Stomach (tissue), 9 donors: ENCODE results near the gene MTCL1. TPM values are rescaled to one million over a fixed set of nuclear protein-coding genes. Genes with fewer than 3 reads are reported as not detected.

Source experiments
- DNase-seq, 2 donors: peaks; one replicate each; pipeline versions ENCODE4 v3.0.0 to v3.0.0-alpha.2; 2013 to 2019
- H3K27ac ChIP-seq, 5 donors: fragments of 200-600 bp in 4 of 5; sonication (generic) in 4 of 5; one replicate each; pipeline ENCODE4 v1.5.1; 2013 to 2019; ENCODE audit warnings: mild to moderate bottlenecking in 1 of 5, moderate library complexity in 1 of 5
- H3K27me3 ChIP-seq, 3 donors: fragments of 200-600 bp; sonication (generic); one replicate each; pipeline ENCODE4 v1.5.1; 2017 to 2019; ENCODE audit warnings: mixed run types in 1 of 3
- H3K36me3 ChIP-seq, 4 donors: fragments of 200-600 bp; sonication (generic); 1 replicate in 3 of 4; 2 replicates in 1 of 4; pipeline ENCODE4 v1.5.1; 2016 to 2019
- H3K4me1 ChIP-seq, 4 donors: fragments of 200-600 bp; sonication (generic); one replicate each; pipeline ENCODE4 v1.5.1; 2016 to 2019
- H3K4me3 ChIP-seq, 4 donors: fragments of 200-600 bp; sonication (generic) in 3 of 4; one replicate each; pipeline ENCODE4 v1.5.1; 2016 to 2019; ENCODE audit warnings: mild to moderate bottlenecking in 1 of 4
- H3K9me3 ChIP-seq, 4 donors: fragments of 200-600 bp; sonication (generic); one replicate each; pipeline ENCODE4 v1.5.1; 2016 to 2019
- CTCF ChIP-seq, 7 experiments: fragments of 450-650 bp in 4 of 7; fragments of 200-600 bp in 3 of 7; sonication (generic) in 3 of 7; IDR thresholded peaks; one replicate each; pipeline ENCODE4 v1.5.1; 2016 to 2019; ENCODE audit warnings: antibody characterized with exemption in 7 of 7, control low read depth in 2 of 7, mild to moderate bottlenecking in 1 of 7
- EP300 ChIP-seq: sonication (generic); formaldehyde crosslinking; IDR thresholded peaks from one replicate; pipeline ENCODE4 v1.6.1; 2017; ENCODE audit warnings: antibody characterized with exemption
- POLR2A ChIP-seq, 4 donors: fragments of 450-650 bp; IDR thresholded peaks; one replicate each; pipeline ENCODE4 v1.6.1; 2016; ENCODE audit warnings: antibody characterized with exemption in 4 of 4, control low read depth in 2 of 4, mild to moderate bottlenecking in 1 of 4, moderate library complexity in 1 of 4
- POLR2AphosphoS5 ChIP-seq, 3 donors: sonication (generic); formaldehyde crosslinking; IDR thresholded peaks; one replicate each; pipeline ENCODE4 v1.6.1; 2016; ENCODE audit warnings: antibody characterized with exemption in 3 of 3
- WGBS, 5 donors: extraction: QIAGEN DNeasy Blood & Tissue Kit in 3 of 5; methylation state at CpG; one replicate each; pipeline versions ENCODE4 v1.1.5 to v1.1.7; 2013 to 2018; 5-methylcytosine and 5-hydroxymethylcytosine counted together
- intact Hi-C: fragments of 100-400 bp; cut with DNase I; formaldehyde crosslinking; loops from one replicate; pipeline ENCODE4 v1.15.1; 2023; ENCODE audit warnings: low total_unique reads
- polyA plus RNA-seq, 3 donors: library from polyadenylated mRNA; stranded (reverse); fragments of 200-250 nt; gene quantifications; one replicate each; pipeline ENCODE4 v1.2.3, GENCODE V29; 2013
- total RNA-seq, 5 donors: library from RNA; depleted of rRNA; stranded (reverse); fragments of >200 nt; gene quantifications; one replicate each; pipeline versions ENCODE4 v1.1.0 to v1.2.3, GENCODE V29; 2014 to 2016
- donor health status: healthy with polysubstance abuse.
- donor health status: Bipolar disorder and iron deficiency.
- donor health status: healthy.

Gene MTCL1
- total and polyA plus RNA-seq, 8 donors, result 2.3 to 225 (median 20.5) TPM

- Histone ChIP-seq H3K9me3 (no peaks in the 10 kb centered on the region), H3K4me1 (peaks cover 0 to 13% (median 5%) of the 10 kb centered on the region in 4 donors), H3K36me3 (peaks cover 0 to 48% (median 12%) of the 10 kb centered on the region in 4 donors), H3K4me3 (no peak overlapping the region), H3K27ac (no peak overlapping the region), H3K27me3 (no peaks in the 10 kb centered on the region)
- intact Hi-C loops, result no loop called here
- no peak for TF ChIP-seq POLR2AphosphoS5 (IDR thresholded peaks at IDR 0.05)
- no peak for TF ChIP-seq CTCF (IDR thresholded peaks at IDR 0.05)
- no peak for DNase-seq
- WGBS, 5 donors, result 94 to 95% (median 94%) methylated on average over 13 of the region's 13 CpGs
These were observed 104.2 kb downstream of the MTCL1 start for GRCh38 chr18:8809514-8809913.

- intact Hi-C loops, result no loop called here
- peaks cover 0 to 53% (median 12%) of the 10 kb centered on the region in 4 donors for H3K36me3 ChIP-seq
- no peak overlapping the region for H3K4me3 ChIP-seq
- TF ChIP-seq POLR2AphosphoS5 (IDR thresholded peaks at IDR 0.05), result no peak
- TF ChIP-seq POLR2A (IDR thresholded peaks at IDR 0.05), result no peak
- TF ChIP-seq CTCF (IDR thresholded peaks at IDR 0.05), result no peak
- no peak for TF ChIP-seq EP300
- peaks cover 0 to 13% (median 5%) of the 10 kb centered on the region in 4 donors for H3K4me1 ChIP-seq
- H3K9me3 ChIP-seq, result no peaks in the 10 kb centered on the region
- 94 to 98% (median 95%) methylated on average over 9 to 11 of the region's 11 CpGs for WGBS, 5 donors
- H3K27ac ChIP-seq, result no peak overlapping the region
- no peaks in the 10 kb centered on the region for H3K27me3 ChIP-seq
- DNase-seq, result no peak
These were observed 104.8 kb downstream of the MTCL1 start for GRCh38 chr18:8810157-8810556.

GRCh38 chr18:8811115-8811514 is 105.8 kb downstream of the MTCL1 start:
- Histone ChIP-seq H3K4me1 (peaks cover 0 to 13% (median 3%) of the 10 kb centered on the region in 4 donors), H3K27ac (no peak overlapping the region), H3K4me3 (no peak overlapping the region), H3K9me3 (no peaks in the 10 kb centered on the region), H3K27me3 (no peaks in the 10 kb centered on the region), H3K36me3 (peaks cover 0 to 48% (median 12%) of the 10 kb centered on the region in 4 donors)
- WGBS, 5 donors, result 69 to 93% (median 83%) methylated on average over 6 of the region's 6 CpGs
- TF ChIP-seq POLR2A (IDR thresholded peaks at IDR 0.05) (no peak), EP300 (no peak), POLR2AphosphoS5 (IDR thresholded peaks at IDR 0.05) (no peak), CTCF (IDR thresholded peaks at IDR 0.05) (no peak)
- intact Hi-C loops, result no loop called here
- DNase-seq, result no peak

GRCh38 chr18:8812631-8813030 is 107.3 kb downstream of the MTCL1 start:
- H3K36me3 ChIP-seq, result peaks cover 0 to 34% (median 10%) of the 10 kb centered on the region in 4 donors
- H3K27me3 ChIP-seq, result no peaks in the 10 kb centered on the region
- 83 to 94% (median 86%) methylated on average over 4 of the region's 4 CpGs for WGBS, 5 donors
- no peak overlapping the region for H3K4me3 ChIP-seq
- DNase-seq, result no peak
- TF ChIP-seq CTCF (IDR thresholded peaks at IDR 0.05) (no peak), EP300 (no peak), POLR2AphosphoS5 (IDR thresholded peaks at IDR 0.05) (no peak), POLR2A (IDR thresholded peaks at IDR 0.05) (no peak)
- H3K4me1 ChIP-seq, result peaks cover 0 to 17% (median 0%) of the 10 kb centered on the region in 4 donors
- H3K9me3 ChIP-seq, result no peaks in the 10 kb centered on the region
- intact Hi-C loops, result no loop called here
- H3K27ac ChIP-seq, result no peak overlapping the region
